SIG-M5 (cell line): ENCODE measurements around the gene TGDS.
A peak's percentile ranks its signal among the peaks of the same experiment; 100 is the strongest.
"Not testable (repeated sequence)": the region's sequence is repeated elsewhere in the genome, so short reads cannot be mapped to it uniquely, and the experiment has no call there.

Experiments used
- DNase-seq: peaks from one replicate; lab custom pipeline; 2025; lab: John Stamatoyannopoulos, UW

The TGDS gene

DNA sequence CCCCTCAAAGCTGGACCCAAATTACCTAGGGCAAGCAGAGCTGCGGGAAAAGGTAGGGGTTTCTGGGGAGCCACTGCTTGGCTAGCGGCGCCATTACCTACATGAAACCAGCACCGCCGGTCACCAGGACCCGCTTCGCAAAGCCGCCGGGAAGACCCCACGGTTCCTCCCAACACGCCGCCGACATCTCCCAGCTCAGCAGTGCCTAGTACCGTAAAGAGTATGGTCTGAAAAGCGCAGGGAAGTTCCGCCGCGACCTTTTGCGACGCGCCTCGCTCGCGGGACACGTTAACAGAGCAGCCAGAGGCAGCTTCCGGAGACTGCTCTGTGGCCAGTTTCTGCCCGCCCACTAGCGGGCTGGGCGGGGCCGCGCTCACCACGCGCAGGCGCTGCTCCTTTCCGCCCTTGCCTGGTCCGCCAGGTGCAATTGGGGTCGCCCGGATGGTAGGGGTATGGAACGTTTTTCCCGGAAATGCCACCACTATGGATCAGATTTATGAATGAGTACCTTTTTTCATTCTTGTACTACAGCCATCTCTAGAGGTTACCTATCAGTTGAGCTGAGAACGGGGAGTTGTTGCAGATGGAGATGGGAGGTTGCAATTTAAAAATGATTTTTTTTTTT, at the start of gene TGDS:
Gene TGDS, minus strand, starts transcription at position 203 of the 625 bp plus-strand sequence. Its CDS starts 16 bp downstream, at position 187.
- DNase-seq: peak; percentile 78

DNA sequence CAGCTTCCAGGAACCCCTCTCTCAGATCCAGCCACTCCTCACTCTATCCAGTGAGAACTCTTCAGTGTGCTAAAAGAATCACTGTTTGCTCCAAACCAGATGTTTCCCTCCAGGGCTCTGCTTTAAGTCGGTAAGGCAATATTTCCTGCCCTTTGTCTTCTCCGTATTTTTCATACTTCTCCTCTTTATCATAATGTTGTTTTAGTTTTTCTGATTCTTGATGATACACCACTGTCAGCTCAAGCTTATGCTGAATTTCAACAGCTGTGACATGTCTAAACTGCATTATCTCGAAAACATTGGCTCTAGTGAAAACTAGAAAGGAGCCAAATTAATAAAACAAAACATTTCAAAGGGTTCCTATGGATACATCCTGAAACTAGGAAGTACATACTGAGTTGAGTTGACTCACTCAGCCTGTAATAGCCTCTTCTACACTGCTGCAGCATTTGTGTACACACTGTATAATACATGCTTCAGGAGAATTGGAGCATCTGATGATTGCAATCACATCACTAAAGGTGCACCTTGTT, 45.5 kb upstream of the TGDS start:
- no peak for DNase-seq

- DNase-seq: no peak
Measured at GRCh38 chr13:94640721-94641120, 44.8 kb upstream of the TGDS start.

- not testable (repeated sequence) for DNase-seq
Measured at GRCh38 chr13:94637677-94638076, 41.7 kb upstream of the TGDS start.

DNA sequence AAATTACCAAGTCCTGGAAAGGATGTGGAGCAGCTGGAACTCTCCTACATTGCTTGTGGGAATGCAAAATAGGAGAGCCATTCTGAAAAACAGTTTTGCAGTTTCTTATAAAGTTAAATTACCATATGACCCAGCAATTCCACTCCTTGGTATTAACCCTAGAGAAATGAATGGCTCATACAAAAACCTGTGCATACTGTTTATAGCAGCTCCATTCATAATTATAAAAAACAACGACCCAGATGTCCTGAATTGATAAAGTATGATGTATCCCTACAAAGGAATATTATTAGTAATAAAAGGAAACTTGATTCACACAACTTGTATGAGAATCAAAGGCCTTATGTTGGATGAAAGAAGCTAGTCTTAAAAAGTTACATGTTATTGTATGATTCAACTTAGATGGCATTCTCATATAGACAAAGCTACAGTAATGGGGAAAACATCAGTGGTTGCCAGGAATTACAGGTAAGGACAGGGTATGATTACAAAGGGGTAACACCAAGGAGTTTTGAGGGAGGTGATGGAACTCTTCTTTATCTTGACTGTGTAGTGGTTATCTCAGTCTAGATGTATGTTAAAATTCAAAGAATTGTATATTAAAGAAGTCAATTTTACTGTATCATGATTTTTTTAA, 41.1 kb upstream of the TGDS start:
- no peak for DNase-seq

- DNase-seq: not testable (repeated sequence)
Measured at GRCh38 chr13:94636096-94636495, 40.1 kb upstream of the TGDS start.

DNA sequence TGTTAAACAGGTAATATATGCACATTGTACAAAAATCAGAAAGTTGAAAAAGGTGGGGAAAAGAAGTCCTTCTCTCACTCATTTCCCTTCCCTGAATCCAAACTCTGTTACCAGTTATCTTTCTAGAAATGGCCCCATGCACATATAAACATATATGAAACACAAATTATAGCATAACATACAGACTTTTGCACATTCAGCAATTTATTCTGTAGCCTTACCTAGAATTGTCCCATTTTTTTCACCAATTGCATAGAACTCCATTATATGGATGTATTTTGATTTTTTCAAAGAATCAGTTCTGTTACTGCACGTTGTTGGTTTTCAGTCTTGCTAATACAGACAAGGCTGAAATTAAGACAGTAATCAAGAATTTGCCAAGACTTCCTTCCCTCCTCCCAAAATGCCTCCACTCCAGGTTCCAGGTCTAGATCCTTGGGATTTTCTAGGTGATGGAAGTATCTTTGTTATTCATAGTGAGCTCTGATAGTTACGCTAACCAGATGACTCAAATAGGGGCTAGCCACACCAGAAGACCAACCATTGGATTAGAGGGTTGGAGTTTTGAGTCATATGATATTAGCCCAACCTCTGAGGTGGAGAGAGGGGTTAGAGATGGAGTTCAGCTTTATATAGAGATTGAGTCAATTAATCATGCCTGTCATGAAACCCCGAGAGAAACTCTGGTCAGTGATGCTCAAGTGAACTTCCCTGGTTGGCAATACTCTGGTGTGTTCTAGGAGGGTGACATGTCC, 36.5 kb upstream of the TGDS start:
- DNase-seq: no peak

DNA sequence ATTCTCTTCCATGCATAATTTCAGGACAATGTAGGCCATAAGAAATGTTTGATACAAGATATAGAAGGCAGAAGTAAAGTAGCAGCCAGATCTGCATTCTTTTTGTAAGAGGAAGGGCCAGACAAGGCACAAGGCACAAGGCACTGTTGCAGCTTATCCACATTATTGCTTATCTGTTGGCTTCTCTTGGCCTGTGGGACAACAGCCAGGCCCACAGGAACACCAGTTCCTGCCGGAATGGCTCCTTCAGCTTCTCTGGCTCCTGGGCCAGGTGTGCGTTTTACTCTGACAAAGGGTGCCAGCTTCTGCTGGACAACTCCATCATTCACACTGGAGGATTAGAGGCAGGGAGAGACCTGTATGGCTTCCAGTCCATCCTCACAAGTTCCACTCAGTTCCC, 34.9 kb upstream of the TGDS start:
- no peak for DNase-seq

DNA sequence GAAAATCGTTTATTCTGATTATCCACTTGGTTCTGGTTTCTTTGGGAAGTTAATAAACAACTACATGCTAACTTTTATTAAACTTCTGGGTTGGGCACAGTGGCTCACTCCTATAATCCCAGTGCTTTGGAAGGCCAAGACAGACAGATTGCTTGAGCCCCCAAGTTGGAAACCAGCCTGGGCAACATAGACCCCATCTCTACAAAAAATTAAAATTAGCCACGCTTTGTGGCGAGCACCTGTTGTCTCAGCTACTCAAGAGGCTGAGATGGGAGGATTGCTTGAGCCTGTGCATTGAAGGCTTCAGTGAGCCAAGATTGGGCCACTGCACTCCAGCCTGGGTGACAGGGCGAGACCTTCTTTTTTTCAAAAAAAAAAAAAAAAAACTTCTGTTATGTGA, 27.4 kb upstream of the TGDS start:
- no peak for DNase-seq

DNA sequence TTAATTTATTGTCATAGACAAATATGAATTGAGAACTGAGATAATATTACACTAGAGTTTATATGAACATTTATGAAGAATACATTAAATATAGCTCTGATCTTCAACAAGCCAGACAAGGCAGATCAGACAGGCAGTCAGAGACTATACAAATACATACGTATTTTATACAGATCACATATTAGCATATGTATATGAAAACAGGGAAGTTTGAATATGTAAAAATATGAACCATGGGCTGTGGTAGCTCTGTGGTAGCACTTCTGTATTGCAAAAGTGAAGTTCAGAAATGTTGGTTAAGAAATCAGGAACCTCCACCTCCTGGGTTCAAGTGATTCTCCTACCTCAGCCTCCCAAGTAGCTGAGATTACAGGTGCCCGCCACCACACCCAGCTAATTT, 26.4 kb upstream of the TGDS start:
- no peak for DNase-seq

DNA sequence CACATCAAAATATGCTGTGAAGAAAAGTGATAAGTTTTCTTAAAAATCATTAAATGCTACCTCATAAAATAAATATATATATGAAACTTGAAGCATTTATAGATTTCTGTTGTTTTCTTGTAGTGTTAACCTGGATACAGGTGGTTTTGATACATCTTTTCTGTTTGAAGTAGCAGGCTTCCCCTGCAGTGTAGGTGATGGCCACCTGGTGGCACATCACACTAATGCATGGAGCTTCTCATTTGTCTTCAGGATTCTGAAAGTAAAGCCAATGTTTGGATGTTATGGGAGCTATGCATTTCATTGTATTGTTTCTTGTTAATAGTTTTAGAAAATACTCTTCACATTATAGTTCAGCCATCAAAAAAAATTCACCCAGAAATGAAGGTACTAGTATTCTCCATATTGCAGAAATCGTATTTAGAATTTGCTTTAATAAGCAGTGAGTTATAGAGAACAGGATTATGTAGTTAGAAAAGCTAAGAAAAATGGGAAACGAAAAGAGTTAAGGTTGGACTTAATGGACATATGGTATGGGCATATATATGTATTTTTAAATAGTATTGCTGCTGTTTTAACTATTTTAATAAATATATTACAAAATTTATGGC, 24.4 kb upstream of the TGDS start:
- DNase-seq: no peak

- DNase-seq: no peak
Measured at GRCh38 chr13:94617389-94618000, 21.5 kb upstream of the TGDS start.

- no peak for DNase-seq
Measured at GRCh38 chr13:94613051-94613450, 17.1 kb upstream of the TGDS start.

- DNase-seq: no peak
Measured at GRCh38 chr13:94612050-94612449, 16.1 kb upstream of the TGDS start.

DNA sequence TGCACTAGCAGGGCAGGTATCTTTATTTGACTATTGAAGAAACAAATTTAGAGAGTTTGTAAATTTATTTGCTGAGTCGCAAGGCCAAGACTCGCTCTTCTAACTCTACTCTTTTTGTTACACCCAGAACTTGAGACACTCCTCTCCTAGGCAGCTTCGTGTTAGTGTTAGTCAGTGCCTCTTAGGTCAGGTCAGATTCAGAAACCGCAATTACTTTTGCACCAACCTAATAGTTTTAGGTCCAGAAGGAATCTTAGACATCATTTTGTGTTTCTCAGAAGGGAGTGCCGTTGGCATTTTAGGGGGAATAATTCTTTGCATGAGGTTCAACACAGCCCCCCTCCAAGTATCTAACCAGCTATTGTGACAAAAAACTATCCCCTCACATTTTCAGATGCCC, 14.5 kb upstream of the TGDS start:
- DNase-seq: no peak

GRCh38 chr13:94609196-94609595, 13.2 kb upstream of the TGDS start:
- DNase-seq: no peak

DNA sequence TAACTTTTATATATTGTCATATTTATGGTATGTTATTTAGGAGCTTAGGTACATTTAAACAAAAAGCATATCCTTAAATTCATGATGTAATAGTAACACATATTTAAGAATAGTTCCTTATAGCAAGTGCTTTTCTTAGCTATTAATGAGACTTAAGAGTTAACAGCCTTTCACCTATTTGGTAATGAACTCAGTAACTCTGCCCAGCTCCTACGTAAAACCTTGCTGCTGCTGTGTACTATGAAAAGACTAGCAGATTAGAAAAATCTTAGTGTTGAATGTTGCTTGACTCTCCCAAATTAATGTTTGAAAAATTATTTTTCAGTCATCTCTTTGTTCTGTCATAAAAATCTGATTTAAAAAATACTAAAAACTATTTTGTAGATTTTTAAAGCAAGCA, 12.6 kb upstream of the TGDS start:
- DNase-seq: no peak

GRCh38 chr13:94607939-94608338, 12.0 kb upstream of the TGDS start:
- DNase-seq: no peak

DNA sequence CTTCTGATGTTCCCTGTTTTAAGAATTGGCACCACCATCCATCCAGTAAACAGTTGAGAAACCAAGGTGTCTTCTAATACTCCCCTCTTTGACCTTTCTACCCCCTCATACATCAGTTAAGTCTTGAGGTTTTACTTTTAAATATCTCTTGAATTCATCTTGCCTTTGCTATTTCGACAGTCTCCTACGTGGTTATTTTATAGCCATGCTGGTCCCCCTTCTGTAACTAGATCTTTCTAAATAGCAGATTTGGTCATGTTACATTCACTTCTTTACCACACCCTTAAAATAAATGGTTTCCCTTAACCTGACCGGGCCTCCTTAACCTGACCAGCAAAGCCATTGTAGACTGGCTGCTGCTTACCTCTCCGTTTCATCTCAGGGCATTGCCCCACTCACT, 11.1 kb upstream of the TGDS start:
- no peak for DNase-seq

- no peak for DNase-seq
Measured at GRCh38 chr13:94602467-94602866, 6.5 kb upstream of the TGDS start.

GRCh38 chr13:94601446-94602431, 5.8 kb upstream of the TGDS start, which contains the start of gene GPR180:
TSS of gene GPR180 (plus strand) at chr13:94601857. CDS start at chr13:94601928, 71 bp downstream.
- DNase-seq: peak; percentile 99
